Motor neuron (in vitro differentiated cells): Measurements from ENCODE around the gene MAP4K3. TPM values are rescaled to one million over a fixed set of nuclear protein-coding genes. Genes with fewer than 3 reads are reported as not detected.

Source experiments
- ATAC-seq, 8 experiments: fragments of 200-7000 bp; cut with Tn5 transposase; replicated peaks in 6 of 8; 2 replicates each; pipeline ENCODE4 v1.8.0; 2021; ENCODE audit warnings: mild to moderate bottlenecking in 8 of 8, moderate library complexity in 8 of 8
- H3K27ac ChIP-seq, 2 donors: fragments of 250-450 bp; sonication (Bioruptor Pico); 2 replicates each; pipeline ENCODE4 v1.9.0; 2021; ENCODE audit warnings: antibody characterized with exemption in 2 of 2, mild to moderate bottlenecking in 2 of 2, moderate library complexity in 1 of 2
- H3K4me1 ChIP-seq, 2 donors: fragments of 250-450 bp; sonication (Bioruptor Pico); replicated peaks in 1 of 2; 2 replicates each; pipeline ENCODE4 v1.6.1; 2021; ENCODE audit warnings: antibody characterized with exemption in 2 of 2, mild to moderate bottlenecking in 2 of 2, moderate library complexity in 1 of 2
- H3K4me3 ChIP-seq, 5 donors: fragments of 250-450 bp; sonication (Bioruptor Pico); 2 replicates each; pipeline ENCODE4 v1.9.0; 2021; ENCODE audit warnings: antibody characterized with exemption in 5 of 5, mild to moderate bottlenecking in 5 of 5, moderate library complexity in 4 of 5
- WGBS, 10 experiments: fragments of 450-650 bp; shearing (Covaris generic); methylation state at CpG; one replicate each; pipeline ENCODE4 v1.0.0; 2022; 5-methylcytosine and 5-hydroxymethylcytosine counted together
- in situ Hi-C, 9 experiments: fragments of 400-800 bp; cut with MboI; loops; one replicate each; pipeline ENCODE4 v1.15.0; 2021; ENCODE audit warnings: low sequenced_read_pairs in 9 of 9, low pct_unique_long_range_greater_than_20kb in 2 of 9; ENCODE audit not compliant: unreplicated experiment in 9 of 9
- total RNA-seq, 8 experiments: library from RNA; unstranded; fragments of 300-600 nt; gene quantifications; 2 replicates each; pipeline versions ENCODE4 v1.2.3 to v1.2.4, GENCODE V29; 2022

Gene MAP4K3
- 100 to 1,000 TPM in 2 of 8 experiments, 10 to 100 TPM in 6; 24.3 to 131 (median 31.4) TPM for total RNA-seq

DNA sequence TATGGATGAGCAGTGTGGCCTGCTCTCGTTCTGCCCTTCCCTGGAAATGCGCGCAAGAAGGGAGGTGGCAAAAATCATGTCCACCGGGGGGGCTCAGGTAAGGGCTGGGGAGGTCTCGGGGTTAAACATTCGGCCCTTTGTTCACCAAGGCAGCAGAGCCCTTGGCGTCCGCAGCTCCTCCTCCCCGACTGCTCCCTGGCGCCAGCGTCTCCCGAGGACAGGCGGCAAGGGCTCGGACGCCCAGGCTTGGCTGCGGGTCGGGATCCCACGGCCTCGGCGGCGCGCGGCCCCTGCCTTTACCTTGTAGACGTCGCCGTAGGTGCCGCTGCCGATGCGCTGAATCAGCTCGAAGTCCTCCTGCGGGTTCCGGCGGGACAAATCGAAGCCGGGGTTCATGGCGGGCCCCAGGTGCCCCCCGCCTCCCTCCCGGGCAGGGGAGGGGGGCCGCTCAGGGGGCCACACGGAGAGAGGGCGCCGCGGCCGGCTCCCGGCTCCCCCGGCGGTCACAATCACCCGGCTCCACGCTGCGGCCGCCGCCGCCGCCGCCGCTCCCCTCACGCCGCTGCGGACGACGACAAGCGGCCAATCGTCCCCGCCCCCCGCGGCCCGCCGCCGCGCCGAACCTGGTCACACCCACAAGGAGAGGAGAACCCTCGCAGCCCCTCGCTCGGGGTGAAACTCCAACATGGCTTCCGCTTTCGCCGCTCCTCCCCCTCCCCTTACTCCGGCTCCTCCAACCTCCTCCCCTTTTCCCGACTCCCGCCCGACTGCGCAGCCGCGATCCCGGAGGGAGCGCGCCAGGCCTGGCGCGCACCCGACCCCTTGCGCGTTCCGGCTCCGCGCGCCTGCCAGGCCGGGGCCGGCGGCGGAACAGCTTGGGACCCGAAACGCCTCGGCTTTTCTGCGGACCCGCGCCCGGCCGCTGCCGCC lies at the start of gene MAP4K3:
Gene MAP4K3 (minus strand): TSS at position 694 of the 930 bp plus-strand sequence. CDS start 298 bp downstream, at position 396.
- Histone ChIP-seq H3K4me1 (peaks cover 6 to 32% of the 10 kb centered on the region in 2 donors), H3K27ac (peak within 1 kb of the TSS; percentile 88 to 93), H3K4me3 (peak within 1 kb of the TSS; percentile 70 to 90 (median 83))
- WGBS, 10 experiments, result 0% methylated on average over 1 to 6 of the region's 109 CpGs; no CpG with 5 or more reads in 5 of the 10 experiments
- in situ Hi-C loops, result no loop called here
- peak; percentile 63 to 91 (median 85) for ATAC-seq

DNA sequence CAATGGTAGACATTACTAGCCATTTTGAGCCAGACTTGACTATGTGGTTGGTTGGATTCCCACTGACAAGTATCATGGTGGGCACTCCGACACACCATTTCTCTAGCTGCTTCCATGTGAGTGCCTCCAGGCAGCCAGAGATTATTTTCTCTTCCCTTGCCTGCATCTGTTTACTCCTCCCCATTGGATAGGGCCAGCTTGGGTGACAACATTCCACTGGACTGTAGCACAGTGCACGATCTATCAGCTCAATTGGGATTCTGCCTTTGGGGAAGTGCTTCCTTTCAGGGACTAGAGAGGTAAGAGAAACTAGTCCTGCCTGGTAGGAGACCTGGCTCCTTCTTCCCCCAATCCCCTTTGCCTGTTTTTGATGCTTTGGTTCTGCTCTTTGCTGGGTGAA lies 49.0 kb upstream of the MAP4K3 start:
- no peak for ATAC-seq
- Histone ChIP-seq H3K4me1 (no peaks in the 10 kb centered on the region), H3K4me3 (no peak overlapping the region), H3K27ac (no peak overlapping the region)
- in situ Hi-C loops, result no loop called here
- 72 to 100% (median 83%) methylated on average over 1 to 2 of the region's 2 CpGs; no CpG with 5 or more reads in 5 of the 10 experiments for WGBS, 10 experiments

DNA sequence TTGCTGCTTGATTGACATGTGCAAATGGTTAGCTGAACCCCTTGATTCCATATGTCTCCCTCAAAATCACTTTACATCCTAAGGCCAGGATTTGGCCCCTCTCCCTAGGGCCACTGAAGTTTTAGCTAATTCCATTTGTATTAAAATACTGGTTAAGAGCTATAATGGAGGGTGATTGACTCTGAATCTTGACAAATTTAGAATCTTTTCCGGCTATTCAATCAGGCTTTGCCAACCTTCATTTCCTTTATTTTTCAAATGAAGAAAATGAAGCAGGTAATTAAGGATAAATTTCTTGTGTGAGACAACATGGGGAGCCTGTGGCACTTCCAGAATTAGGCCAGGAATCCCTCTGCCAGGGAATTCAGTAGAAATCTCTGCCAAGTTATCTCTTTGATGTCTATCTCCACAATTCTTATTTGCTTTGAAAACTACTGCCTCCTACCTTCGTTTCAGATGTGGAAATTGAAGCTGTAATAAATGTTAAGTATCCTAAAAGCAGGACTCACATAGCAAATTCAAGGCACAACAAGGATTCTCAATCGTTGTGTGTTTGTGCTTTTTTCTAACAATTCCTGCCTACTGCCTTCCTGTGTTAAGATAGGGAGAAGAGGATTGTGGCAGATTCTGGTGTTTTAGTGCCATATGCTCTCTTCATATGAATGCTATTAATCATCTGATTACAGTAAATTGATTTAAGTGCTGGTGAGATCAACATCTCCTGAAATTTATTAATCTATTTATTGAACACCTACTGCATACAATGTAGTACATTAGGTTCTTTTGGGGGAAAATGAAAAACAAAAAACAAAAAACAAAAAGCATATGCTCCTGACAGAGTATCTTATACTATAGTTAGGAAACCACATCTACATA lies 47.8 kb upstream of the MAP4K3 start:
- no peaks in the 10 kb centered on the region for H3K4me1 ChIP-seq
- WGBS, 10 experiments, result 22 to 100% (median 42%) methylated on average over 1 to 3 of the region's 3 CpGs; no CpG with 5 or more reads in 1 of the 10 experiments
- H3K27ac ChIP-seq, result no peak overlapping the region
- in situ Hi-C loops, result no loop called here
- H3K4me3 ChIP-seq, result no peak overlapping the region
- ATAC-seq, result no peak

DNA sequence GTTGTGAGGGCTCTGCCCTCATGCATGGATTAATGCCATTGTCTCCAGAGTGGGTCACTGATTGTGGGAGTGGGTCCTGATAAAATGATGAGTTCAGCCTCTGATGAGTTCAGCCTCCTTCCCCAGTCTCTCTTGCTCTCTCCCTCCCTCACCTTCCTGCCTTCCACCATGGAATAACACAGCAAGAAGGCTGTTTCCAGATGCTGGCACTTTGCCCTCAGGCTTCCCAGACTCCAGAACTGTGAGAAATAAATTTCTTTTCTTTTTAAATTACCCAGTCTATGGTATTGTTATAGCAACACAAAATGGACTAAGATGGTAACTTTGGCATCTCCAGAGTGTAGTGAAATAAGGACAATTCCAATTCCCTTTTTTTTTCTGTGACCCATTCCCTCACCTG lies 47.1 kb upstream of the MAP4K3 start:
- in situ Hi-C loops, result no loop called here
- Histone ChIP-seq H3K27ac (no peak overlapping the region), H3K4me3 (no peak overlapping the region), H3K4me1 (no peaks in the 10 kb centered on the region)
- no peak for ATAC-seq

DNA sequence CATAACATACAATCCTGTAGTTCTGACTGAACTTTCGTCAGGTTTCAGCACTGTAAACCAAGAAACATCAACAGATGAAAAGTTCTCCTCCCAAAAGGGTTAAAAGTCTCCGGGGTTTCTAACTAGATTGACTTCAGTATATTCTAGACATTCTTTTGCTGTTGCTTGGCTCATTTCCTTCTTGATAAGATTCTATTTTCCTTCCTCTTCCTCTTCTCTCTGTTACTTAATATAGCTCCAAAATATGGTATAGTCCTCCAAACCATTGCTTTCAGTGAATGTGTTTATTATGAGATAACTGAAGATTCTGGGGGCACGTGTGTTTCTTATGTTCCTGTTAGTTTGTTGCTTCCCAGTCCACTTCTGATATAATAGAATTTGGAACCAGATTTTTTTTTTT lies 46.4 kb upstream of the MAP4K3 start:
- 17 to 84% (median 57%) methylated on average over 1 to 3 of the region's 3 CpGs for WGBS, 10 experiments
- Histone ChIP-seq H3K4me3 (no peak overlapping the region), H3K27ac (no peak overlapping the region), H3K4me1 (no peaks in the 10 kb centered on the region)
- in situ Hi-C loops, result no loop called here
- no peak for ATAC-seq

DNA sequence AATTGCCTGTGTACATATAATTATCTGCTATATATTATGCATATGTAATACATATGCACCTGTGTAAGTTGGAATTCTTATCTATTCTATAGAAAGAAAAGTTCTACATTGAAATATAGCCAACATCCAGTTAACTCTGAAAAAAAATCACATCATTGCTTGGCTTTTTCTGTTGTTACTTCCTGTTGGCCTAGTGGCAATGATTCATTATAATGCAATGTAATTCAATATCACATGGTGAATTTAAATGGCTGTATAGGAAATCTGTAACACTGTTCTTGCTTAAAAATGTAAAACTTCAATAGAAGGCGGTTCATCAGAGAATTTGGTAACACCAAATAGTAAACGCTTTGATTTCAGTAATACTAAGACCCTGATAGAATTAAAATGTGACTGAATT lies 44.5 kb upstream of the MAP4K3 start:
- no peak overlapping the region for H3K27ac ChIP-seq
- in situ Hi-C loops, result no loop called here
- 38 to 100% (median 80%) methylated on average over 1 to 2 of the region's 2 CpGs; no CpG with 5 or more reads in 1 of the 10 experiments for WGBS, 10 experiments
- no peak overlapping the region for H3K4me3 ChIP-seq
- peak in 3 of 8 experiments; percentile 22 to 45 (median 32) for ATAC-seq
- H3K4me1 ChIP-seq, result no peaks in the 10 kb centered on the region

DNA sequence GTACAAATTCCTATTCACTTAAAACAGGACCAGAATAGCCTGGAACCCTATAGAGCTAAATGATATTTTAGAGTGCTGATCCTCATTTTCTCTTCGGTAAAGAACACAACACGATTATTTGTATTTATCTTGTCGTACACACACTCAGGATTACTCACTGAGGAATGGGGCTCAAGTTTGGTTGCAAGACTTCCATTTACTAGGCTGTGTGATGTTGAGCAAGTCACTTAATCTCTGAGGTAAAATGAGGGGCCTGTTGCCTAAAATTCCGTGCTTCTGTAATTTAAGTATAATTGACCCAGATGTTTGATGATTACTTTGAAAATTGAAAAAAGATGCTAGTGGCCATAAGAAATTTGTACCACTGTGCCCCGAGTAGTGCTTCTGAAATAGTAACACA lies 42.6 kb upstream of the MAP4K3 start:
- Histone ChIP-seq H3K4me3 (no peak overlapping the region), H3K4me1 (no peaks in the 10 kb centered on the region), H3K27ac (no peak overlapping the region)
- WGBS, 10 experiments, result 16 to 100% (median 87%) methylated on average over 2 to 5 of the region's 5 CpGs
- in situ Hi-C loops, result no loop called here
- no peak for ATAC-seq

DNA sequence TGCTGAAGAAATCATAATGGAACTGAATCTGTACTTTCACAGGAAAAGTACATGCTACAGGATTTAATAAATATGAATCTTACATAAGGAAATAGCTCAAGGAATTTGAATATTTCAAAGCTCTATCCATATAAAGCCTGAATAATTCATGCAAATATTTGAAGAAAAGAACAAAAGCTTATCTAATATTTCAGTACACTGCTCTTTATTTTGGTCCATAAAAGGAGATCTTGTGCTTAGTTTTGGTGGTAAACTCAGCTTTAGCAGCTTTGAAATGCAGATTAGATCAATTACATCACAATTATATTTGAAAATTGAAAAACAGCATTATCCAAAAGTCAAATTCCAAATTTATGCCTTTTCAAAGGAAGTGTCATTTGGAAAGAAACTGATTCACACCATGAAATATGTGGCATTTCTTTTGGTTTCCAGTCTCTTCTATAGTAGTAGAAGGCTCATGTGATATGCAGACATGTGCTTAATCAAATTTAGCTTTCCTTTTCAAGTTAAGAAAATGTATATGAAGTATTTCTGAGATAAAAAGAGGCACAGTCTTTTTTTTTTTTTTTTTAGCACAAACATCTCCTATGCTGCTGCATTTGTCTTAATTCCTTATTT lies 42.1 kb upstream of the MAP4K3 start:
- in situ Hi-C loops, result no loop called here
- H3K27ac ChIP-seq, result no peak overlapping the region

DNA sequence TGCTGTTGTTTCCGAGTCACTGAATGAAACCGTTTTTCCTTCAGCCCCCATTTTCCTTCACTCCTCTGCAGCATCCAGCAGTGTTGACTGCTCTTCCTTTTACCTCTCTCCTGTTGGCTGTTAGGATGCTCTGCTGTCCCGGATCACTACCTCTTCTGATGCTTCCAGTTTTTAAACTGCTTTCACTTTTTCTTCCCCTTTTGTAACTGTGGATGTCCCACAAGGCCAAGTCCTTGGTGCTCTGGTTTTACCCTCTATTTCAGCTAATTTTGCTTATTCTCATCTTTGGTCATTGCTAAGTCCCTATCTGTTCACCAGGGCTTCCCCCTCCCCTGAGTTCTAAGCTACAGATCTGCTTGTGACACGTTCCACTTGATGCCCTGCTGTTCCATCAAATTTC lies 39.4 kb upstream of the MAP4K3 start:
- ATAC-seq, result no peak

More for the DNA sequence above, 42.1 kb upstream of the MAP4K3 start:
- no peaks in the 10 kb centered on the region for H3K4me1 ChIP-seq
- no peak overlapping the region for H3K4me3 ChIP-seq
- ATAC-seq, result peak in 3 of 8 experiments; percentile 56 to 80 (median 72)

DNA sequence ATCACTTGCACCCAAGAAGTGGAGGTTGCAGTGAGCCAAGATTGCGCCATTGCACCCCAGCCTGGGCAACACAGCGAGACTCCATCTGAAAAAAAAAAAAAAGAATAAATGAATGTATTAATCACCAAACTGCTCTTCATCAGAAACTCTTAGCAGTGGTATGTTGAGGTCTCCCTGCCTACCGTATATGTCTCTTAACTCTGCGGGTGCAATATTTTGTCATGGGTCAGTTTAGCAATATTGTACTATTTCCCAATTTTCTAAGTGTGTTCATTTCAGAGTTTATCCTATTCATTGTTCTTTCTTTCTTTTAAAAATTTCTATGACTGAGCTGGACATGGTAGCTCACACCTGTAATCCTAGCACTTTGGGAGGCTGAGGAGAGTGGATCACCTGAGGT lies 37.9 kb upstream of the MAP4K3 start:
- no peak overlapping the region for H3K27ac ChIP-seq
- peaks cover under 1 to 1% of the 10 kb centered on the region in 2 donors for H3K4me1 ChIP-seq
- in situ Hi-C loops, result no loop called here
- no peak overlapping the region for H3K4me3 ChIP-seq
- WGBS, 10 experiments, result 93 to 100% (median 100%) methylated on average over 1 to 4 of the region's 4 CpGs; no CpG with 5 or more reads in 2 of the 10 experiments
- ATAC-seq, result no peak

More for the DNA sequence above, 39.4 kb upstream of the MAP4K3 start:
- WGBS, 10 experiments, result 76 to 100% (median 90%) methylated on average over 2 to 4 of the region's 4 CpGs; no CpG with 5 or more reads in 1 of the 10 experiments
- H3K27ac ChIP-seq, result no peak overlapping the region
- no peaks in the 10 kb centered on the region for H3K4me1 ChIP-seq
- in situ Hi-C loops, result no loop called here
- no peak overlapping the region for H3K4me3 ChIP-seq

DNA sequence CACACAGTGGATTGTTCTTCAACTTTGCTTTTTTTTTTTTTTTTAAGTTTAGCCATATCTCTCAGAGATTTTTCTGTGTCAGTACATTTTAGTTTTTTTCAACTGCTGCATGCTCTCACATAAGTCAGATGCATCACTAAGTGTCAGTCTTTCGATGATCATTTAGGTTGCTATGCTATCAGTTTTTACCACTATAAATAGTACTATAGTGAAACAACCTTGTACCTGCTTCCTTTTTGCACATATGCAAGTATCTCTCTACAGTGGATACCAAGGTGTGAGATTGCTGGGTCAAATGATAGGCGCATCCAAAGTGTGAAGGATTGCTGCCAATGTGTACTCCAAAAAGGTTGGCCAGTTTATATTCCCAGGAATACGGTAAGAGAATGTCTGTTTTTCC lies 33.5 kb upstream of the MAP4K3 start:
- in situ Hi-C loops, result no loop called here
- Histone ChIP-seq H3K4me3 (no peak overlapping the region), H3K4me1 (peaks cover 5 to 6% of the 10 kb centered on the region in 2 donors), H3K27ac (no peak overlapping the region)
- 69 to 100% (median 92%) methylated on average over 2 to 3 of the region's 3 CpGs; no CpG with 5 or more reads in 2 of the 10 experiments for WGBS, 10 experiments
- no peak for ATAC-seq

DNA sequence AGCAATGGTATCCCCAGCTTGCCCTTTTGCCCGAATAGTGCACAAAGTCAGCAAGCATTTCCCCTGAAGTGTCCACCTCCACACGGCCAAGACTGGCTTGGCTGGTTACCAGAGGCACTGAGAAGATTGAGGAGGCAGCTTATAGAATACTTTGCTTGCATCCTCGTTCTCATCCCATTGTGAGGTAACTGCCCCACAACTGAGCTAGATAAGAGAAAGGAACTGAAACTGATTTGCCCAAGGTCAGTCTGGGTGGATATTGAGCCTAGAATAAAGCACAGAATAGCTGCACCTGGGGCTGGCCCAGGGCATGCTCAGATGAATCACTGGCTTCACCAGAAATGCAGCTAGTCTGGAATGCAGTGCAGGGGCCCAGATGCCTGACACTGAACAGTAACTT lies 32.7 kb upstream of the MAP4K3 start:
- peaks cover 5 to 6% of the 10 kb centered on the region in 2 donors for H3K4me1 ChIP-seq
- H3K4me3 ChIP-seq, result no peak overlapping the region
- ATAC-seq, result peak; percentile 39 to 87 (median 62)
- in situ Hi-C loops, result no loop called here
- WGBS, 10 experiments, result 0 to 50% (median 12%) methylated on average over 1 to 3 of the region's 3 CpGs; no CpG with 5 or more reads in 4 of the 10 experiments
- no peak overlapping the region for H3K27ac ChIP-seq
